Measurements from ENCODE around the gene KLHL21. TPM values are rescaled to one million over a fixed set of nuclear protein-coding genes. Genes with fewer than 3 reads are reported as not detected.

Gene KLHL21
- total RNA-seq, 5 donors from 2014 or later (not counting 1 experiment from before 2014, with no cell fraction given), result 21.9 to 72.3 (median 61.6) TPM

DNA sequence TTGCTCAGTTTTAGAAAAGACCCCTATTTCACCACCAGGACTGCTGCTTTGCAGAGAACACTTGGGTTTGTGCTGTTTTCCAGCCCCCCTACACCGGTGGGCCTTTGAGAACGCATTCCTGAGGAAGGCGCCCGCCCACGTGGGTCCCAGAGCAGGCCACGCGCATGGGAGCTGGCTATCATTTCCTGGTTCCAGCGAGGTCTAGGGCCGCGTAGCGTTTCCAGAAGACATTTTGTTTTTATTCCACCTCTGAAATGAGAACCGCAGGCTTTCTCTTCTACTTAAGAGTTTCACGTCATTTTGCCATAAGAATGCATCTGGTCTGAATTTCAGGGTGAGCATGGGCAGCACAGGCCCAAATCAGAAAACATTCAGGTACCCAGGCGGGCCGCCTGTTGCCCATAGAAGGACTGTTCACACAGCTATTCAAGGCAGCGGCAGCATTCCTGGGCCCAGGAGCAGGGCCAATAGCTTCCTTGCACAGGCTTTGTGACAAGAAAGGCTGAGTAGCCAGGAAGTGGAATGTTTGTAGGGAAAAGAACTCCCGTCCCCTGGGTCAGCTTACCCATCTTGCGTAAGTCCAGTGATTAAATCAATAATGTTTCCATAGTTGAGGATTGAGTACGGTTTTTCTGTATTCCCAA, 1.4 kb upstream of the KLHL21 start:
- no peaks in the 10 kb centered on the region for H3K9me3 Mint-ChIP-seq
- H3K36me3 Mint-ChIP-seq, result peaks cover 12% of the 10 kb centered on the region
- Histone ChIP-seq H3K4me3 (ENCODE audit: control insufficient read depth in 1 of 2, extremely low read depth in 1 of 2, low read length in 1 of 2) (peak overlapping the region; percentile 70 to 79), H3K9me3 (no peaks in the 10 kb centered on the region), H3K27ac (ENCODE audit: low read length) (peak overlapping the region; percentile 82), H3K27me3 (replicated peaks in 1 of 2; ENCODE audit: control insufficient read depth in 2 of 2, extremely low read depth in 1 of 2, insufficient read depth in 2 of 2, low read length in 1 of 2) (no peaks in the 10 kb centered on the region), H3K4me1 (ENCODE audit: control insufficient read depth in 1 of 2, extremely low read depth in 1 of 2, insufficient read depth in 2 of 2, low read length in 2 of 2) (peaks cover 15 to 38% of the 10 kb centered on the region in 2 experiments), H3K36me3 (ENCODE audit: control insufficient read depth in 2 of 2, extremely low read depth in 1 of 2, insufficient read depth in 1 of 2, low read length in 1 of 2) (no peaks in the 10 kb centered on the region)
- CTCF ChIA-PET, result interaction anchor here in 1 of 2 donors (1.1 to 1.2 kb wide), 2 partner anchors 15 to 20 kb away, joined by 3 to 4 read pairs; no protein-coding TSS in a partner anchor
- no peaks in the 10 kb centered on the region for H3K27me3 Mint-ChIP-seq
- DNase-seq (peak in 5 of 35 experiments; percentile 10 to 38 (median 31)), ATAC-seq (replicated peaks in 1 of 4) (no peak)
- 59% methylated on average over 11 of the region's 19 CpGs for WGBS (ENCODE audit: insufficient coverage)
- H3K4me1 Mint-ChIP-seq, result peaks cover 23 to 34% (median 33%) of the 10 kb centered on the region in 3 donors
- POLR2A ChIA-PET, result interaction anchor here in 1 of 2 donors (0.7 kb wide), 1 partner anchor 8 kb away, joined by 3 read pairs; no protein-coding TSS in a partner anchor
- H3K27ac Mint-ChIP-seq, result peak overlapping the region; percentile 96 to 97
- H3K4me3 Mint-ChIP-seq, result peak overlapping the region; percentile 84 to 99 (median 85)

DNA sequence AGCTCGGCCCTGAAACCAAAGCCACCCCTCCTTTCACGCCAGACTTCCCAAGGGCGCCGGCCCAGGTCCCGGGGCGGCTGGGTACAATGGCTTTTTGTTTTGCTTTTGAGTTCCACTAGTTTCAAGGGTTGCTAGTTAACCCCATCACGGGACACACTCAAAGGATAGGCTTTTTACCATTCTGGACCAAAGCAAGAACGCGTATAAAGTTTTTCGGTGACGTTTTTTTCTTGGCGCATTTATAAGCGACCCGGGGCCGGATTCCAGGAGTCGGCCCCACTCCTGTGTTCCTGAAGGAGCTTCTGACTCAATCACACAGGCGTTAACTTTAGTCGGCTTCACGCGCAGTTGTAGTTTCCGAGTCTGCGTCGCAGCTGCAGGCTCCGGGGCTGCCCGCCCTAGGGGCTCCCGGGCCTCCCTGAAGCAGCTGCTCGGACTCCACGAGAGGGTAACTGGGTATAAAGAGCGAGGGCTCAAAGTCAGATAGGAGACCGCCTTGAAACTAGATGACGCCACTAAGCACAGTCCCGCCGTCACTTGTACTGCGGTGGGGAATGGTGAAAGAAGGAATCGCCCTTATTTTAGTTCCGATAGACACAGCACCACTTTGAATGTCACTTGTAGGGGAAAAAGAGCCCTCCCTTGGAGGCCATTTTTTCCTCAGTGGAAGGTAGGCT, 707 bp upstream of the KLHL21 start:
- no peaks in the 10 kb centered on the region for H3K27me3 Mint-ChIP-seq
- no peaks in the 10 kb centered on the region for H3K9me3 Mint-ChIP-seq
- Histone ChIP-seq H3K27me3 (replicated peaks in 1 of 2; ENCODE audit: control insufficient read depth in 2 of 2, extremely low read depth in 1 of 2, insufficient read depth in 2 of 2, low read length in 1 of 2) (no peaks in the 10 kb centered on the region), H3K4me3 (ENCODE audit: control insufficient read depth in 1 of 2, extremely low read depth in 1 of 2, low read length in 1 of 2) (peak overlapping the region; percentile 70 to 79), H3K9me3 (no peaks in the 10 kb centered on the region), H3K36me3 (ENCODE audit: control insufficient read depth in 2 of 2, extremely low read depth in 1 of 2, insufficient read depth in 1 of 2, low read length in 1 of 2) (no peaks in the 10 kb centered on the region), H3K27ac (ENCODE audit: low read length) (peak overlapping the region; percentile 82), H3K4me1 (ENCODE audit: control insufficient read depth in 1 of 2, extremely low read depth in 1 of 2, insufficient read depth in 2 of 2, low read length in 2 of 2) (peaks cover 17 to 42% of the 10 kb centered on the region in 2 experiments)
- POLR2A ChIA-PET, result interaction anchor here in 1 of 2 donors (0.6 to 0.7 kb wide), 2 partner anchors 9 to 115 kb away, joined by 3 read pairs; no protein-coding TSS in a partner anchor
- CTCF ChIA-PET, result interaction anchor here (0.5 to 1.2 kb wide), 3 partner anchors 14 to 21 kb away, joined by 3 to 4 read pairs (median 3); no protein-coding TSS in a partner anchor
- 2% methylated on average over 23 of the region's 36 CpGs for WGBS (ENCODE audit: insufficient coverage)
- peak overlapping the region; percentile 96 to 97 for H3K27ac Mint-ChIP-seq
- DNase-seq (peak; percentile 52 to 80 (median 65)), ATAC-seq (replicated peaks in 1 of 4) (peak; percentile 30 to 58 (median 43))
- H3K4me1 Mint-ChIP-seq, result peaks cover 28 to 40% (median 38%) of the 10 kb centered on the region in 3 donors
- H3K4me3 Mint-ChIP-seq, result peak overlapping the region; percentile 84 to 99 (median 85)
- H3K36me3 Mint-ChIP-seq, result peaks cover 12% of the 10 kb centered on the region

DNA sequence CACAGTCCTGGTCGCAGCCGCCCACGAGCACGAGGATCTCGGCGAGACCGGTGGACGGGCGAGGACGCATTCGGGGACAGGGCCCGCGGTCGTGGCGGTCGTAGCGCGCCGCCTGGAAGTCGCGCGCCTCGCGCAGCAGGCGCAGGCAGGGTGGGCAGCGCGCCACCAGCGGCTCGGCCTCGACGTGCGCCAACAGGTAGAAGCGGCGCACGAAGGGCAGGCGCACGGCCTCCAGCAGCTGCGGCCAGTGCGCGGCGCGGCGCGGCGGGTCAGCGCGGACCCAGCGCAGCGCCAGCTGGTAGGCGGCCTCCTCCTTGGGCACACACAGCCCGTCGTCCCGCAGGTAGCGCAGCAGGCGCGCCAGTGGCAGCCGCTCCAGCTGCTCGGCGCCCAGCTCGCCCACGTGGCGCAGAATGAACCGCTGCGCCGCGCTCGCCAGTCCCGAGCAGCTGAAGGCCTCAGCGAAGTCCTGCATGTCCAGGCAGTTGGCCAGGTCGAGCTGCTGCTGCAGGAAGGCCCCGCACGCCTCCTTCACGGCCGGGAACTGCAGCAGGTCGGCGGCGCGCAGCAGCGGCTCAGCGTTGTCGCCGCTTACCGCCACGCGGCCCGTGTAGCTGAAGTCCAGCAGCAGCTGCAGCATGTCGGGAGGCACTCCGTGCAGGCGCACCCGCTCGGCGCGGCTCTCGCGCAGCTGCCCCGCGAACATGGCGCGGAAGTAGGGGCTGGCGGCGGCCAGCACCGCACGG, 573 bp downstream of the KLHL21 start:
- Mint-ChIP-seq H3K36me3 (peaks cover 12% of the 10 kb centered on the region), H3K9me3 (no peaks in the 10 kb centered on the region), H3K4me3 (peak overlapping the region; percentile 96 to 99 (median 99)), H3K4me1 (peaks cover 38 to 48% (median 38%) of the 10 kb centered on the region in 3 donors), H3K27ac (peak overlapping the region; percentile 98 to 99), H3K27me3 (no peaks in the 10 kb centered on the region)
- ATAC-seq (replicated peaks in 1 of 4) (peak; percentile 36 to 51 (median 49)), DNase-seq (peak in 7 of 35 experiments; percentile 19 to 52 (median 28))
- Histone ChIP-seq H3K27ac (ENCODE audit: low read length) (peak overlapping the region; percentile 51), H3K27me3 (replicated peaks in 1 of 2; ENCODE audit: control insufficient read depth in 2 of 2, extremely low read depth in 1 of 2, insufficient read depth in 2 of 2, low read length in 1 of 2) (no peaks in the 10 kb centered on the region), H3K9me3 (no peaks in the 10 kb centered on the region), H3K4me1 (ENCODE audit: control insufficient read depth in 1 of 2, extremely low read depth in 1 of 2, insufficient read depth in 2 of 2, low read length in 2 of 2) (peaks cover 17 to 54% of the 10 kb centered on the region in 2 experiments), H3K4me3 (ENCODE audit: control insufficient read depth in 1 of 2, extremely low read depth in 1 of 2, low read length in 1 of 2) (peak overlapping the region; percentile 79 to 97), H3K36me3 (ENCODE audit: control insufficient read depth in 2 of 2, extremely low read depth in 1 of 2, insufficient read depth in 1 of 2, low read length in 1 of 2) (peaks cover 1 to 11% of the 10 kb centered on the region in 2 donors)
- under 1% methylated on average over 103 of the region's 103 CpGs for WGBS (ENCODE audit: insufficient coverage)
- ChIA-PET POLR2A (no interaction called here), CTCF (interaction anchor here in 1 of 2 donors (1.2 kb wide), 1 partner anchor 10 kb away, joined by 3 read pairs; no protein-coding TSS in a partner anchor)

DNA sequence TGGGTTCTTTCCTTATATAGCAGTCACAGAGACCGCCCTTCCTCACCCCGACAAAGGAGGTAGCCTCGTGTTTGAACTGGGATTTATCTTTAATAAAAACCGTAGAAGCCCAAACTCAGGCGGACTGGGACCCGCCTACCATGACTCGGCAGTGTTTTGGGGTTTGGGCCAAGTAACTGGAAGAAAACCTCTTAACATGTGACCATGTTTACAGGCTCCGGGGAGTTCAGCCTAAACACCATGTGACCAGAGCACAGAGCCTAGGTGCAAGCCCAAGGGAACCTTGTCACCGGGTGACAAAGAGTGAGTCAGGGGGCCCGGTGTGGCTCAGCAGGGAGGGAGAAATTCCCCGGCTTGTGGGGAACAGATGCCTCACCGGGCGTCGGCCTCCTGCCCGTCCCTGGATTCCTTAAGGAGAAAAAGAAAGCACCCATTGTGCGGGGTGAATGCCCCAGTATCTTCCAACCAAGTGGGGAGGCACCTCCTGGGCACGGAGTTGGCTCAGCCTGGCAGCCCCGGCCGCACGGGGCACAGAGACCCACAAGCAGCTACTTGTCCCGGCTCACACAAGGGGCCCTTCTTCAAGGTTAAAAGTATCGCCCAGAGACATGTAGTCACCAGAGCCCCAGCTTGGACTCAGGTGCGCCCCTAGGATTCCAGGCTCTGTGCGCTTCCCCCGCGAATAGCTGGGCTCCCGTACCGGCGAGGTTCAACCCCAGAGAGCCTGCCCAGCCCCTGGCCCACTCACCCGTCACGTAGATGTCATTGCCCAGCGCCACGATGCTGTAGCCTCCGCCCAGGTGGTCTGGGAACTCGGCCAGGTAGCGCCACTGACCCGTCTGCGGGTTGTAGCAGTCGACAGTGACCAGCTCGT, 1.4 kb downstream of the KLHL21 start:
- no peaks in the 10 kb centered on the region for H3K27me3 Mint-ChIP-seq

DNA sequence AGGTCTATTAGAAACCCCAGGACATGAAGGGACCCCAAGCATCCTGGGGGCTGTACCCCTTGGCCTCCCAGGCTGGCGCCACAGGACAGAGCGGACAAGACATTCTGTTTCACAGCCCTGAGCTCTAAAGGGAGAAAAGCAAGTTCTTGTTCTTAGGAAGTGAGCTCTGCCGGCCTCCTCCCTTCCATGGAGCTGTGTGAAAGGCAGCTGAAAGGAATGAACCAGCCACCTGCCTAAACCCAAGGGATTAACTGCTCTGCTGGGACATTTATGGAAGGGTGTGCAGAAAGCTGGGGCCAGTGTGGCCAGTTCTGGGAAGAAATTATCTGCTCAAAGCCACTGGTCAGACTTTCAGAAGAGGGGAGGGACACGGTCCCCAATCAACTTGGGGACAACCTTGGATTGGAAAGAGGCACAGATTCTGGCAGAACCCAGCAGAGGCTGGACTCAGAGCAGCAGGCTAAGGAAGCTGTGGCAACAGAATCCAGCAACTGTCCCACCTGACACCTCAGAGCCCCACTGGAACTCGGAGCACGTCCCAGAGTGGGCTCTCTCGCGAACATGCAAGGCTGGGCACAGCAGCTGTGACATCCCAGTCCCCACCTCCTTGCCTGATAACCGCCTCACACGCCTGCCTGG, 2.1 kb downstream of the KLHL21 start:
- no peaks in the 10 kb centered on the region for H3K9me3 Mint-ChIP-seq
- H3K27me3 Mint-ChIP-seq, result no peaks in the 10 kb centered on the region
- 18% methylated on average over 4 of the region's 10 CpGs for WGBS (ENCODE audit: insufficient coverage)

More for the DNA sequence above, 1.4 kb downstream of the KLHL21 start:
- DNase-seq, result peak in 34 of 35 experiments; percentile 34 to 81 (median 54)
- peaks cover 41 to 55% (median 45%) of the 10 kb centered on the region in 3 donors for H3K4me1 Mint-ChIP-seq
- under 1% methylated on average over 33 of the region's 40 CpGs for WGBS (ENCODE audit: insufficient coverage)
- peak overlapping the region; percentile 98 to 99 for H3K27ac Mint-ChIP-seq
- H3K9me3 Mint-ChIP-seq, result no peaks in the 10 kb centered on the region
- H3K4me3 Mint-ChIP-seq, result peak overlapping the region; percentile 96 to 99 (median 99)
- peak; percentile 41 to 50 (median 46) for ATAC-seq (replicated peaks in 1 of 4)
- Histone ChIP-seq H3K4me1 (ENCODE audit: control insufficient read depth in 1 of 2, extremely low read depth in 1 of 2, insufficient read depth in 2 of 2, low read length in 2 of 2) (peaks cover 17 to 63% of the 10 kb centered on the region in 2 experiments), H3K36me3 (ENCODE audit: control insufficient read depth in 2 of 2, extremely low read depth in 1 of 2, insufficient read depth in 1 of 2, low read length in 1 of 2) (peaks cover 9 to 19% of the 10 kb centered on the region in 2 donors), H3K27ac (ENCODE audit: low read length) (peak overlapping the region; percentile 51), H3K27me3 (replicated peaks in 1 of 2; ENCODE audit: control insufficient read depth in 2 of 2, extremely low read depth in 1 of 2, insufficient read depth in 2 of 2, low read length in 1 of 2) (no peaks in the 10 kb centered on the region), H3K9me3 (no peaks in the 10 kb centered on the region), H3K4me3 (ENCODE audit: control insufficient read depth in 1 of 2, extremely low read depth in 1 of 2, low read length in 1 of 2) (peak overlapping the region; percentile 79 to 97)
- POLR2A ChIA-PET, result interaction anchor here in 1 of 2 donors (0.5 kb wide), 1 partner anchor 141 kb away, joined by 3 read pairs; no protein-coding TSS in a partner anchor
- peaks cover 15% of the 10 kb centered on the region for H3K36me3 Mint-ChIP-seq
- CTCF ChIA-PET, result interaction anchor here in 1 of 2 donors (1.2 to 2.0 kb wide), 2 partner anchors 11 to 21 kb away, joined by 3 to 10 read pairs; partner anchors contain the start of gene ZBTB48

More for the DNA sequence above, 2.1 kb downstream of the KLHL21 start:
- ATAC-seq (replicated peaks in 1 of 4), result peak in 1 of 4 experiments; percentile 2
- Histone ChIP-seq H3K4me3 (ENCODE audit: control insufficient read depth in 1 of 2, extremely low read depth in 1 of 2, low read length in 1 of 2) (peak overlapping the region; percentile 79 to 97), H3K9me3 (no peaks in the 10 kb centered on the region), H3K4me1 (ENCODE audit: control insufficient read depth in 1 of 2, extremely low read depth in 1 of 2, insufficient read depth in 2 of 2, low read length in 2 of 2) (peaks cover 17 to 68% of the 10 kb centered on the region in 2 experiments), H3K27me3 (replicated peaks in 1 of 2; ENCODE audit: control insufficient read depth in 2 of 2, extremely low read depth in 1 of 2, insufficient read depth in 2 of 2, low read length in 1 of 2) (no peaks in the 10 kb centered on the region), H3K27ac (ENCODE audit: low read length) (peak overlapping the region; percentile 51), H3K36me3 (ENCODE audit: control insufficient read depth in 2 of 2, extremely low read depth in 1 of 2, insufficient read depth in 1 of 2, low read length in 1 of 2) (peaks cover 12 to 27% of the 10 kb centered on the region in 2 donors)
- peak overlapping the region; percentile 96 to 99 (median 99) for H3K4me3 Mint-ChIP-seq
- H3K27ac Mint-ChIP-seq, result peak overlapping the region; percentile 98 to 99
- H3K4me1 Mint-ChIP-seq, result peaks cover 48 to 63% (median 53%) of the 10 kb centered on the region in 3 donors
- CTCF ChIA-PET, result interaction anchor here in 1 of 2 donors (0.7 to 2.0 kb wide), 4 partner anchors 20 to 101 kb away, joined by 3 to 10 read pairs (median 4); partner anchors contain the start of genes DNAJC11, NOL9 and ZBTB48
- POLR2A ChIA-PET, result no interaction called here
- H3K36me3 Mint-ChIP-seq, result peaks cover 21% of the 10 kb centered on the region
- DNase-seq, result no peak
